Parathyroid adenoma (tissue), 2 donors: ENCODE measurements around the gene RGS1.
A peak's percentile ranks its signal among the peaks of the same experiment; 100 is the strongest.

Source experiments
- H2AFZ ChIP-seq: fragments of 300-600 bp; sonication (generic); one replicate; pipeline ENCODE4 v1.7.0; 2017; ENCODE audit warnings: antibody characterized with exemption, mild to moderate bottlenecking
- H3K27ac ChIP-seq: fragments of 300-600 bp; sonication (generic); one replicate; pipeline ENCODE4 v1.7.0; 2017
- H3K27me3 ChIP-seq: fragments of 300-600 bp; sonication (generic); one replicate; pipeline ENCODE4 v1.7.0; 2017; ENCODE audit warnings: low read length; ENCODE audit not compliant: control insufficient read depth, insufficient read depth
- H3K36me3 ChIP-seq: fragments of 300-600 bp; sonication (generic); one replicate; pipeline ENCODE4 v1.7.0; 2017; ENCODE audit warnings: low read length; ENCODE audit not compliant: control insufficient read depth, insufficient read depth
- H3K4me1 ChIP-seq: fragments of 300-600 bp; sonication (generic); one replicate; pipeline ENCODE4 v1.7.0; 2017; ENCODE audit warnings: control low read depth
- H3K4me2 ChIP-seq: fragments of 300-600 bp; sonication (generic); one replicate; pipeline ENCODE4 v1.7.0; 2017; ENCODE audit warnings: low read length
- H3K4me3 ChIP-seq: fragments of 300-600 bp; sonication (generic); one replicate; pipeline ENCODE4 v1.7.0; 2017; ENCODE audit warnings: low read depth, low read length
- H3K79me2 ChIP-seq: fragments of 300-600 bp; sonication (generic); one replicate; pipeline ENCODE4 v1.7.0; 2017; ENCODE audit warnings: control low read depth
- H3K9ac ChIP-seq: fragments of 300-600 bp; sonication (generic); one replicate; pipeline ENCODE4 v1.7.0; 2017; ENCODE audit warnings: mild to moderate bottlenecking
- H3K9me3 ChIP-seq: fragments of 300-600 bp; sonication (generic); one replicate; pipeline ENCODE4 v1.7.0; 2017; ENCODE audit warnings: low read length; ENCODE audit not compliant: control insufficient read depth
- CTCF ChIP-seq: fragments of 300-600 bp; sonication (generic); IDR thresholded peaks from one replicate; pipeline ENCODE4 v1.7.0; 2017; ENCODE audit warnings: antibody characterized with exemption, mild to moderate bottlenecking
- donor health status: primary hyperparathyroidism.

Gene RGS1

GRCh38 chr1:192538407-192539296 lies 36.9 kb upstream of the RGS1 start:
- H3K36me3 ChIP-seq, result no peaks in the 10 kb centered on the region
- no peaks in the 10 kb centered on the region for H3K79me2 ChIP-seq
- H3K27ac ChIP-seq, result no peak overlapping the region
- H3K27me3 ChIP-seq, result no peaks in the 10 kb centered on the region
- no peak overlapping the region for H3K4me2 ChIP-seq
- no peak overlapping the region for H3K4me3 ChIP-seq
- no peak for TF ChIP-seq CTCF
- no peak overlapping the region for H3K9ac ChIP-seq
- H2AFZ ChIP-seq, result no peak overlapping the region
- no peaks in the 10 kb centered on the region for H3K4me1 ChIP-seq
- H3K9me3 ChIP-seq, result no peaks in the 10 kb centered on the region

- no peak overlapping the region for H3K9ac ChIP-seq
- no peak for TF ChIP-seq CTCF
- H3K9me3 ChIP-seq, result no peaks in the 10 kb centered on the region
- no peak overlapping the region for H3K4me3 ChIP-seq
- H3K36me3 ChIP-seq, result no peaks in the 10 kb centered on the region
- no peaks in the 10 kb centered on the region for H3K27me3 ChIP-seq
- no peaks in the 10 kb centered on the region for H3K4me1 ChIP-seq
- H2AFZ ChIP-seq, result no peak overlapping the region
- H3K27ac ChIP-seq, result peak overlapping the region; percentile 32
- H3K79me2 ChIP-seq, result no peaks in the 10 kb centered on the region
- H3K4me2 ChIP-seq, result no peak overlapping the region
Observed at GRCh38 chr1:192539297-192540092, 36.1 kb upstream of the RGS1 start.

GRCh38 chr1:192543445-192543844 lies 32.1 kb upstream of the RGS1 start:
- Histone ChIP-seq H3K4me3 (no peak overlapping the region), H3K9me3 (no peaks in the 10 kb centered on the region), H3K27ac (no peak overlapping the region), H3K36me3 (no peaks in the 10 kb centered on the region), H3K79me2 (no peaks in the 10 kb centered on the region), H3K9ac (no peak overlapping the region), H3K4me2 (no peak overlapping the region), H3K4me1 (no peaks in the 10 kb centered on the region), H3K27me3 (no peaks in the 10 kb centered on the region), H2AFZ (no peak overlapping the region)
- TF ChIP-seq CTCF, result no peak

GRCh38 chr1:192545896-192546521 lies 29.6 kb upstream of the RGS1 start:
- no peak overlapping the region for H3K27ac ChIP-seq
- H3K79me2 ChIP-seq, result no peaks in the 10 kb centered on the region
- no peaks in the 10 kb centered on the region for H3K27me3 ChIP-seq
- TF ChIP-seq CTCF, result no peak
- no peaks in the 10 kb centered on the region for H3K36me3 ChIP-seq
- H3K9me3 ChIP-seq, result no peaks in the 10 kb centered on the region
- H3K9ac ChIP-seq, result no peak overlapping the region
- no peak overlapping the region for H3K4me3 ChIP-seq
- H3K4me1 ChIP-seq, result no peaks in the 10 kb centered on the region
- H2AFZ ChIP-seq, result no peak overlapping the region
- no peak overlapping the region for H3K4me2 ChIP-seq
